Measurements from ENCODE around the gene VPS33B. TPM values are rescaled to one million over a fixed set of nuclear protein-coding genes. Genes with fewer than 3 reads are reported as not detected.
A peak's percentile ranks its signal among the peaks of the same experiment; 100 is the strongest.
"Not testable (repeated sequence)": the region's sequence is repeated elsewhere in the genome, so short reads cannot be mapped to it uniquely, and the experiment has no call there.

The VPS33B gene
- total and polyA plus RNA-seq, 4 donors: 7.9 to 35.2 (median 23.7) TPM

- not testable (repeated sequence) for DNase-seq (ENCODE audit: low read depth in 4 of 6, low spot score in 6 of 6); H3K4me1 ChIP-seq (ENCODE audit: control insufficient read depth, insufficient read depth, low read length); H3K4me3 ChIP-seq (ENCODE audit: low read depth, low read length); H3K27ac ChIP-seq (ENCODE audit: low read depth, low read length); H3K9me3 ChIP-seq (ENCODE audit: control insufficient read depth, insufficient read depth, low read length); H3K27me3 ChIP-seq (ENCODE audit: control insufficient read depth, insufficient read depth, low read length)
- peaks cover 48% of the 10 kb centered on the region for H3K36me3 ChIP-seq (ENCODE audit: control insufficient read depth, insufficient read depth, low read length)
- WGBS (ENCODE audit: insufficient coverage): 82% methylated on average over 8 of the region's 10 CpGs
These were observed 8.7 kb downstream of the VPS33B start for GRCh38 chr15:91013701-91014100.

DNA sequence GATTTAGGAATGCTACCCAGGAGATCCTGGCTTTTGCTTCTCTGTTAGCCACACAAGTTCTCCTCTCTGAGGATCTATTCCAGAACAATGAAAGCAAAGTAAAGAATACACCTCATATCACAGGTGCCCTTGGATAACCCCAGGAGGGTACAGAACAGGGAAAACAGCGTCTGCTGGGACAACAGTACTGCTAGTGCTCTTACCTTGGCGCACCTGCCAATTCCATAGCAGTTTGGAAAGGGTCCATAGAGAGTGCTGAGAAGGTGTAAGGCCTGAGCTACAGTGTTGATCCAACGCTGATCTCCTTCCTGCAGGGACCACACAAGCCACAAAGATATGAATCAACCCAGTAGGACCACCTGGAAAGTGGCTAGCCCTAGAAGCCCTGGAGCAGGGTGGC, 15.1 kb downstream of the VPS33B start:
- 100% methylated on average over 2 of the region's 3 CpGs for WGBS (ENCODE audit: insufficient coverage)

GRCh38 chr15:91001209-91001608, 21.2 kb downstream of the VPS33B start:
- Histone ChIP-seq H3K27ac (ENCODE audit: low read depth, low read length) (no peak overlapping the region), H3K27me3 (ENCODE audit: control insufficient read depth, insufficient read depth, low read length) (no peaks in the 10 kb centered on the region), H3K9me3 (ENCODE audit: control insufficient read depth, insufficient read depth, low read length) (no peaks in the 10 kb centered on the region), H3K4me3 (ENCODE audit: low read depth, low read length) (no peak overlapping the region), H3K36me3 (ENCODE audit: control insufficient read depth, insufficient read depth, low read length) (peaks cover 69% of the 10 kb centered on the region), H3K4me1 (ENCODE audit: control insufficient read depth, insufficient read depth, low read length) (no peaks in the 10 kb centered on the region)
- DNase-seq (ENCODE audit: low read depth in 4 of 6, low spot score in 6 of 6): no peak
- WGBS (ENCODE audit: insufficient coverage): 95% methylated on average over 2 of the region's 3 CpGs

More for the DNA sequence above, 15.1 kb downstream of the VPS33B start:
- Histone ChIP-seq H3K27ac (ENCODE audit: low read depth, low read length) (no peak overlapping the region), H3K9me3 (ENCODE audit: control insufficient read depth, insufficient read depth, low read length) (no peaks in the 10 kb centered on the region), H3K36me3 (ENCODE audit: control insufficient read depth, insufficient read depth, low read length) (peaks cover 72% of the 10 kb centered on the region), H3K4me3 (ENCODE audit: low read depth, low read length) (no peak overlapping the region), H3K4me1 (ENCODE audit: control insufficient read depth, insufficient read depth, low read length) (no peaks in the 10 kb centered on the region), H3K27me3 (ENCODE audit: control insufficient read depth, insufficient read depth, low read length) (no peaks in the 10 kb centered on the region)
- no peak for DNase-seq (ENCODE audit: low read depth in 4 of 6, low spot score in 6 of 6)

- Histone ChIP-seq H3K36me3 (ENCODE audit: control insufficient read depth, insufficient read depth, low read length) (peaks cover 46% of the 10 kb centered on the region), H3K4me3 (ENCODE audit: low read depth, low read length) (no peak overlapping the region), H3K27ac (ENCODE audit: low read depth, low read length) (no peak overlapping the region), H3K4me1 (ENCODE audit: control insufficient read depth, insufficient read depth, low read length) (peaks cover under 1% of the 10 kb centered on the region), H3K9me3 (ENCODE audit: control insufficient read depth, insufficient read depth, low read length) (no peaks in the 10 kb centered on the region), H3K27me3 (ENCODE audit: control insufficient read depth, insufficient read depth, low read length) (no peaks in the 10 kb centered on the region)
- 80% methylated on average over 5 of the region's 8 CpGs for WGBS (ENCODE audit: insufficient coverage)
- no peak for DNase-seq (ENCODE audit: low read depth in 4 of 6, low spot score in 6 of 6)
These were observed 23.7 kb downstream of the VPS33B start for GRCh38 chr15:90998737-90999136.

DNA sequence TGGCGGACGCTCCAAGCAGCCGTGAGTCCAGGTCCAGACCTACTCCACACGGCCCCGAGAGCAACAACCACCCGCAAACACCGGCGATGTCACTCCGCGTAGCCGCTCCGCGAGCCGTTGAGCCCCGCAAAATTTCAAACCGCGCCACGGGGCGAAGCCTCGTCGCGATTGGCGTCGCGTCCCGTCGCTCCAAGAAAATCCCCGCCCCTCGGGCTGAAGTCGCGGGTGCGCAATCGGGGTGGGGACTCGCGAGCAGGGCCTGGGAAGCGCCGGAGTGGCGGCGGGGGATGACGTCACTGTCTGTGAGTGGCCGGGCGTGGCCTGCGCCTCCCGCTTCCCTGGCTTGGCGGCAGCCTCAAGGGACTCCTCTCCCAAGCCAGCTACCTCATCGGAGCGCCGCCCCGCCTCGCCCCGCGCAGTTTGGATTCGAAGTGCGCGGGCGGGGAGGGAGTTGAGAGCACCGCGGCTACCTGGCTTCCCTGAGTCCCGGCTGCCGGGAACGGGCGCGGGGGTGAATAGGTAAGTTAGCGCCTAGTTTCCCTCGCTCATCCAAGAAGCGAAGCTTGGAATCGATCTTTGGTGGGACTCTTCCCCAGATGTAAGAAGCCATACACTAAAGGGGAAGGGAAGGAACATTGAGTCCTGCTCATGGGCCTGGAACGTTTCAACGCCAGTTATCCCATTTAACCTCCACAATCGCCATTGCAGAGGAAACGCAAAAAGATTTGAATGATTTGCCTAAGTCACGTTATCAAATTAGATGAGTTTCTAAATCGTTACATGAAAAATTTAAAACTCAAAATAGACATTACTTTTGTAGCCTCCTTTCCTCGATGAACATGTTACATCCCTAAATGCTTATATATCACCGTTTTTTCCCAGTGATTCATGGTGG, 27.7 kb downstream of the VPS33B start, which contains the start of gene PRC1:
Gene PRC1, minus strand, starts transcription at position 119 of the 895 bp plus-strand sequence. Its CDS starts 118 bp downstream, at position 1.
- Histone ChIP-seq H3K4me1 (ENCODE audit: control insufficient read depth, insufficient read depth, low read length) (peaks cover 7% of the 10 kb centered on the region), H3K36me3 (ENCODE audit: control insufficient read depth, insufficient read depth, low read length) (peaks cover 18% of the 10 kb centered on the region), H3K27me3 (ENCODE audit: control insufficient read depth, insufficient read depth, low read length) (no peaks in the 10 kb centered on the region), H3K27ac (ENCODE audit: low read depth, low read length) (peak within 1 kb of the TSS; percentile 96), H3K9me3 (ENCODE audit: control insufficient read depth, insufficient read depth, low read length) (no peaks in the 10 kb centered on the region), H3K4me3 (ENCODE audit: low read depth, low read length) (peak within 1 kb of the TSS; percentile 95)
- peak; percentile 89 to 99 (median 94) for DNase-seq (ENCODE audit: low read depth in 4 of 6, low spot score in 6 of 6)
- WGBS (ENCODE audit: insufficient coverage): 0% methylated on average over 64 of the region's 75 CpGs

GRCh38 chr15:90994059-90994416, 28.4 kb downstream of the VPS33B start:
- WGBS (ENCODE audit: insufficient coverage): under 1% methylated on average over 50 of the region's 50 CpGs
- peaks cover 7% of the 10 kb centered on the region for H3K4me1 ChIP-seq (ENCODE audit: control insufficient read depth, insufficient read depth, low read length)
- H3K36me3 ChIP-seq (ENCODE audit: control insufficient read depth, insufficient read depth, low read length): peaks cover 12% of the 10 kb centered on the region
- peak overlapping the region; percentile 96 for H3K27ac ChIP-seq (ENCODE audit: low read depth, low read length)
- no peak for DNase-seq (ENCODE audit: low read depth in 4 of 6, low spot score in 6 of 6)
- no peaks in the 10 kb centered on the region for H3K27me3 ChIP-seq (ENCODE audit: control insufficient read depth, insufficient read depth, low read length)
- no peaks in the 10 kb centered on the region for H3K9me3 ChIP-seq (ENCODE audit: control insufficient read depth, insufficient read depth, low read length)
- H3K4me3 ChIP-seq (ENCODE audit: low read depth, low read length): peak overlapping the region; percentile 95

- peaks cover 7% of the 10 kb centered on the region for H3K4me1 ChIP-seq (ENCODE audit: control insufficient read depth, insufficient read depth, low read length)
- no peaks in the 10 kb centered on the region for H3K27me3 ChIP-seq (ENCODE audit: control insufficient read depth, insufficient read depth, low read length)
- H3K36me3 ChIP-seq (ENCODE audit: control insufficient read depth, insufficient read depth, low read length): no peaks in the 10 kb centered on the region
- 94% methylated on average over 6 of the region's 6 CpGs for WGBS (ENCODE audit: insufficient coverage)
- no peak for DNase-seq (ENCODE audit: low read depth in 4 of 6, low spot score in 6 of 6)
- no peaks in the 10 kb centered on the region for H3K9me3 ChIP-seq (ENCODE audit: control insufficient read depth, insufficient read depth, low read length)
- no peak overlapping the region for H3K4me3 ChIP-seq (ENCODE audit: low read depth, low read length)
- no peak overlapping the region for H3K27ac ChIP-seq (ENCODE audit: low read depth, low read length)
These were observed 30.7 kb downstream of the VPS33B start for GRCh38 chr15:90991587-90992285.

GRCh38 chr15:90990446-90990845, 31.9 kb downstream of the VPS33B start:
- no peak for DNase-seq (ENCODE audit: low read depth in 4 of 6, low spot score in 6 of 6)
- Histone ChIP-seq H3K4me3 (ENCODE audit: low read depth, low read length) (no peak overlapping the region), H3K27ac (ENCODE audit: low read depth, low read length) (no peak overlapping the region), H3K9me3 (ENCODE audit: control insufficient read depth, insufficient read depth, low read length) (no peaks in the 10 kb centered on the region), H3K27me3 (ENCODE audit: control insufficient read depth, insufficient read depth, low read length) (no peaks in the 10 kb centered on the region), H3K4me1 (ENCODE audit: control insufficient read depth, insufficient read depth, low read length) (peaks cover 7% of the 10 kb centered on the region), H3K36me3 (ENCODE audit: control insufficient read depth, insufficient read depth, low read length) (no peaks in the 10 kb centered on the region)
- 90% methylated on average over 1 of the region's 4 CpGs for WGBS (ENCODE audit: insufficient coverage)

DNA sequence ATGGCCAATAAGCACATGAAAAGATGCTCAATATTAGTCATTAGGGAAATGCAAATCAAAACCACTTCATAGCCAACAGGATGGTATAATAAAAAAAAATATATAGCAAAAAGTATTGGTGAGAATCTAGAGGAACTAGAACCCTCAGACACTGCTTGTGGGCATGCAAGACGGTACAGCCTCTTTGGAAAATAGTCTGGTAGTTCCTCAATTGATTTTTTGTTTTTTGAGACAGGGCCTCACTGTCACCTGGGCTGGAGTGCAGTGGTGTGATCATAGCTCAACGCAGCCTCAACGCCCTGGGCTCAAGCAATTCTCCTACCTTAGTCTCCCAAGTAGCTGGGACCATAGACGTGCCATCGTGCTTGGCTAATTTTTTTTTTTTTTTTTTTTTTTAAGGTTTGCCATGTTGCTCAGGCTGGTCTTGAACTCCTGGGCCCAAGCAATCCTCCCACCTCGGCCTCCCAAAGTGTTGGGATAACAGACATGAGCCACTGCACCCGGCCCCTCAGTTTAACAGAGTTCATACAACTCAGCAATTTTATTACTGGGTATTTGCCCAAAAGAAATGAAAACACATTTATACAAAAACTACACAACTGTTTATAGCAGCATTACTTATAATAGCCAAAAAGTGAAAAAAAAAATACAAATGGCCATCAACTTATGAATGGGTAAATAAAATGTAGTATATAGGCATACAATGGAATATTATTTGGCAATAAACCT, 33.2 kb downstream of the VPS33B start:
- DNase-seq (ENCODE audit: low read depth in 4 of 6, low spot score in 6 of 6): no peak
- no peak overlapping the region for H3K27ac ChIP-seq (ENCODE audit: low read depth, low read length)
- H3K4me1 ChIP-seq (ENCODE audit: control insufficient read depth, insufficient read depth, low read length): peaks cover 7% of the 10 kb centered on the region
- H3K36me3 ChIP-seq (ENCODE audit: control insufficient read depth, insufficient read depth, low read length): no peaks in the 10 kb centered on the region
- 83% methylated on average over 1 of the region's 7 CpGs for WGBS (ENCODE audit: insufficient coverage)
- no peak overlapping the region for H3K4me3 ChIP-seq (ENCODE audit: low read depth, low read length)
- H3K9me3 ChIP-seq (ENCODE audit: control insufficient read depth, insufficient read depth, low read length): no peaks in the 10 kb centered on the region
- H3K27me3 ChIP-seq (ENCODE audit: control insufficient read depth, insufficient read depth, low read length): no peaks in the 10 kb centered on the region
